ENCODE results near the gene SIMC1. TPM values are rescaled to one million over a fixed set of nuclear protein-coding genes. Genes with fewer than 3 reads are reported as not detected.
"Not testable (repeated sequence)": the region's sequence is repeated elsewhere in the genome, so short reads cannot be mapped to it uniquely, and the experiment has no call there.

The SIMC1 gene
- total RNA-seq, 3 donors from 2014 or later, result 16.3 to 18.3 (median 16.6) TPM

GRCh38 chr5:176239304-176239703, 1.1 kb downstream of the SIMC1 start:
- DNase-seq; ATAC-seq; H3K36me3 Mint-ChIP-seq (ENCODE audit: insufficient read depth); H3K9me3 Mint-ChIP-seq; H3K27me3 Mint-ChIP-seq (ENCODE audit: low read depth); H3K4me3 Mint-ChIP-seq; H3K4me1 Mint-ChIP-seq (ENCODE audit: low read depth): not testable (repeated sequence)

GRCh38 chr5:176244318-176244717, 6.1 kb downstream of the SIMC1 start:
- H3K4me3 Mint-ChIP-seq; ATAC-seq; H3K36me3 Mint-ChIP-seq (ENCODE audit: insufficient read depth); H3K9me3 Mint-ChIP-seq; H3K27me3 Mint-ChIP-seq (ENCODE audit: low read depth); DNase-seq; H3K4me1 Mint-ChIP-seq (ENCODE audit: low read depth): not testable (repeated sequence)

- not testable (repeated sequence) for ATAC-seq; H3K36me3 Mint-ChIP-seq (ENCODE audit: insufficient read depth); H3K4me1 Mint-ChIP-seq (ENCODE audit: low read depth); H3K4me3 Mint-ChIP-seq; H3K27me3 Mint-ChIP-seq (ENCODE audit: low read depth); H3K9me3 Mint-ChIP-seq; DNase-seq
Measured at GRCh38 chr5:176245074-176245473, 6.8 kb downstream of the SIMC1 start.

- not testable (repeated sequence) for H3K27me3 Mint-ChIP-seq (ENCODE audit: low read depth); H3K9me3 Mint-ChIP-seq; ATAC-seq; H3K36me3 Mint-ChIP-seq (ENCODE audit: insufficient read depth); H3K4me1 Mint-ChIP-seq (ENCODE audit: low read depth); DNase-seq; H3K4me3 Mint-ChIP-seq
Measured at GRCh38 chr5:176245489-176245888, 7.3 kb downstream of the SIMC1 start.

GRCh38 chr5:176250691-176251090, 12.5 kb downstream of the SIMC1 start:
- H3K27me3 Mint-ChIP-seq (ENCODE audit: low read depth); ATAC-seq; H3K4me1 Mint-ChIP-seq (ENCODE audit: low read depth); H3K36me3 Mint-ChIP-seq (ENCODE audit: insufficient read depth); H3K9me3 Mint-ChIP-seq; DNase-seq; H3K4me3 Mint-ChIP-seq: not testable (repeated sequence)

- H3K9me3 Mint-ChIP-seq; H3K27me3 Mint-ChIP-seq (ENCODE audit: low read depth); ATAC-seq: not testable (repeated sequence)
Measured at GRCh38 chr5:176252171-176252570, 13.9 kb downstream of the SIMC1 start.

GRCh38 chr5:176253370-176254065, 15.3 kb downstream of the SIMC1 start:
- ATAC-seq; H3K27me3 Mint-ChIP-seq (ENCODE audit: low read depth); H3K9me3 Mint-ChIP-seq; H3K4me1 Mint-ChIP-seq (ENCODE audit: low read depth); H3K4me3 Mint-ChIP-seq; H3K36me3 Mint-ChIP-seq (ENCODE audit: insufficient read depth); DNase-seq: not testable (repeated sequence)

More at GRCh38 chr5:176252171-176252570, 13.9 kb downstream of the SIMC1 start:
- not testable (repeated sequence) for H3K4me1 Mint-ChIP-seq (ENCODE audit: low read depth); H3K36me3 Mint-ChIP-seq (ENCODE audit: insufficient read depth); DNase-seq; H3K4me3 Mint-ChIP-seq

- H3K27me3 Mint-ChIP-seq (ENCODE audit: low read depth); ATAC-seq; DNase-seq; H3K4me3 Mint-ChIP-seq; H3K9me3 Mint-ChIP-seq; H3K4me1 Mint-ChIP-seq (ENCODE audit: low read depth); H3K36me3 Mint-ChIP-seq (ENCODE audit: insufficient read depth): not testable (repeated sequence)
Measured at GRCh38 chr5:176254066-176254393, 15.8 kb downstream of the SIMC1 start.

- H3K36me3 Mint-ChIP-seq (ENCODE audit: insufficient read depth); H3K4me1 Mint-ChIP-seq (ENCODE audit: low read depth); H3K9me3 Mint-ChIP-seq; ATAC-seq; DNase-seq; H3K27me3 Mint-ChIP-seq (ENCODE audit: low read depth); H3K4me3 Mint-ChIP-seq: not testable (repeated sequence)
Measured at GRCh38 chr5:176257871-176258505, 19.8 kb downstream of the SIMC1 start.

GRCh38 chr5:176260682-176261081, 22.5 kb downstream of the SIMC1 start:
- H3K9me3 Mint-ChIP-seq; DNase-seq; H3K36me3 Mint-ChIP-seq (ENCODE audit: insufficient read depth); H3K4me3 Mint-ChIP-seq; ATAC-seq; H3K4me1 Mint-ChIP-seq (ENCODE audit: low read depth); H3K27me3 Mint-ChIP-seq (ENCODE audit: low read depth): not testable (repeated sequence)

- H3K36me3 Mint-ChIP-seq (ENCODE audit: insufficient read depth); DNase-seq; H3K4me3 Mint-ChIP-seq; H3K4me1 Mint-ChIP-seq (ENCODE audit: low read depth); H3K9me3 Mint-ChIP-seq; H3K27me3 Mint-ChIP-seq (ENCODE audit: low read depth): not testable (repeated sequence)
- ATAC-seq, result peak; percentile 95 to 97
Measured at GRCh38 chr5:176266448-176266847, 28.2 kb downstream of the SIMC1 start.

GRCh38 chr5:176289018-176289417, 50.8 kb downstream of the SIMC1 start:
- H3K4me3 Mint-ChIP-seq; ATAC-seq; H3K9me3 Mint-ChIP-seq; H3K27me3 Mint-ChIP-seq (ENCODE audit: low read depth); H3K4me1 Mint-ChIP-seq (ENCODE audit: low read depth); DNase-seq: not testable (repeated sequence)
- H3K36me3 Mint-ChIP-seq (ENCODE audit: insufficient read depth), result peaks cover 11% of the 10 kb centered on the region

GRCh38 chr5:176290057-176290840, 52.0 kb downstream of the SIMC1 start:
- not testable (repeated sequence) for H3K4me1 Mint-ChIP-seq (ENCODE audit: low read depth); H3K9me3 Mint-ChIP-seq; H3K4me3 Mint-ChIP-seq; ATAC-seq; H3K27me3 Mint-ChIP-seq (ENCODE audit: low read depth); DNase-seq
- H3K36me3 Mint-ChIP-seq (ENCODE audit: insufficient read depth), result peaks cover 11% of the 10 kb centered on the region

- not testable (repeated sequence) for DNase-seq; H3K4me3 Mint-ChIP-seq; ATAC-seq; H3K9me3 Mint-ChIP-seq; H3K4me1 Mint-ChIP-seq (ENCODE audit: low read depth); H3K27me3 Mint-ChIP-seq (ENCODE audit: low read depth)
- peaks cover 28% of the 10 kb centered on the region for H3K36me3 Mint-ChIP-seq (ENCODE audit: insufficient read depth)
Measured at GRCh38 chr5:176305356-176305755, 67.1 kb downstream of the SIMC1 start.
